ENCODE measurements around the gene AHSP. TPM values are rescaled to one million over a fixed set of nuclear protein-coding genes. Genes with fewer than 3 reads are reported as not detected.
"Not testable (repeated sequence)": the region's sequence is repeated elsewhere in the genome, so short reads cannot be mapped to it uniquely, and the experiment has no call there.

The AHSP gene
- total and polyA plus RNA-seq, 3 experiments from 2014 or later = not detected

GRCh38 chr16:31568577-31569359 lies 41.1 kb downstream of the AHSP start:
- DNase-seq = no peak
- Histone ChIP-seq H3K4me1 (ENCODE audit: insufficient read depth, low read length) (no peaks in the 10 kb centered on the region), H3K9me3 (ENCODE audit: low read length) (no peaks in the 10 kb centered on the region), H3K4me3 (ENCODE audit: low read length) (no peak overlapping the region), H3K27ac (ENCODE audit: low read depth, low read length) (no peak overlapping the region), H3K36me3 (ENCODE audit: insufficient read depth, low read length) (no peaks in the 10 kb centered on the region), H3K27me3 (ENCODE audit: insufficient read depth, low read length, poor library complexity, severe bottlenecking) (peaks cover 21% of the 10 kb centered on the region)
- Mint-ChIP-seq H3K27ac (no peak overlapping the region), H3K4me3 (peak overlapping the region in 6 of 7 donors; percentile 15 to 73 (median 57)), H3K9me3 (peaks cover 5 to 20% (median 9%) of the 10 kb centered on the region in 5 donors), H3K27me3 (peaks cover 58 to 86% of the 10 kb centered on the region in 2 donors), H3K4me1 (peaks cover 4 to 5% (median 4%) of the 10 kb centered on the region in 3 donors), H3K36me3 (peaks cover 0 to 12% (median 0%) of the 10 kb centered on the region in 3 donors)
- POLR2A ChIA-PET = no interaction called here
- CTCF ChIA-PET = no interaction called here

GRCh38 chr16:31569360-31569717 lies 41.6 kb downstream of the AHSP start:
- Histone ChIP-seq H3K4me3 (ENCODE audit: low read length) (no peak overlapping the region), H3K27me3 (ENCODE audit: insufficient read depth, low read length, poor library complexity, severe bottlenecking) (peaks cover 21% of the 10 kb centered on the region), H3K36me3 (ENCODE audit: insufficient read depth, low read length) (no peaks in the 10 kb centered on the region), H3K4me1 (ENCODE audit: insufficient read depth, low read length) (no peaks in the 10 kb centered on the region), H3K9me3 (ENCODE audit: low read length) (no peaks in the 10 kb centered on the region), H3K27ac (ENCODE audit: low read depth, low read length) (no peak overlapping the region)
- H3K4me1 Mint-ChIP-seq = peaks cover 4 to 5% (median 4%) of the 10 kb centered on the region in 3 donors
- peaks cover 0 to 12% (median 0%) of the 10 kb centered on the region in 3 donors for H3K36me3 Mint-ChIP-seq
- peaks cover 55 to 82% of the 10 kb centered on the region in 2 donors for H3K27me3 Mint-ChIP-seq
- ChIA-PET CTCF (no interaction called here), POLR2A (no interaction called here)
- DNase-seq = peak in 1 of 5 donors; percentile 4
- no peak overlapping the region for H3K27ac Mint-ChIP-seq
- peak overlapping the region in 1 of 7 donors; percentile 59 for H3K4me3 Mint-ChIP-seq
- peaks cover 5 to 20% (median 9%) of the 10 kb centered on the region in 5 donors for H3K9me3 Mint-ChIP-seq

DNA sequence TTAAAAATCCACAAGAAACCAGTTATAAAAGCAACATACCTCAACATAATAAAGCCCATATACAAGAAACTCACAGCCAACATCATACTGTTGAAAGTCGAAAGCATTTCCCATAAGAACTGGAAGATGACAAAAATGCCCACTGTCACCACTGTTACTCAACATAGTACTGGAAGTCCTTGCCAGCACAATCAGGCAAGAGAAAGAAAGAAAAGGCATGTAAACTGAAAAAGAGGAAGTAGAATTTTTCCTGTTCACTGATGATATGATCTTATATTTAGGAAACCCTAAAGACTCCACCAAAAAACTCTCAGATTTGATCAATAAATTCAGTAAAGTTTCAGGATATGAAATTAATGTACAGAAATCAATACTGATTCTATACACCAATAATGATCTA lies 45.1 kb downstream of the AHSP start:
- H3K36me3 ChIP-seq (ENCODE audit: insufficient read depth, low read length) = no peaks in the 10 kb centered on the region
- Mint-ChIP-seq H3K4me1 (peaks cover 4 to 5% (median 4%) of the 10 kb centered on the region in 3 donors), H3K27me3 (peaks cover 41 to 58% of the 10 kb centered on the region in 2 donors), H3K27ac (peak overlapping the region in 1 of 8 donors; percentile 10), H3K9me3 (peaks cover 11 to 40% (median 21%) of the 10 kb centered on the region in 5 donors), H3K4me3 (no peak overlapping the region), H3K36me3 (peaks cover 3 to 19% (median 5%) of the 10 kb centered on the region in 3 donors)
- POLR2A ChIA-PET = no interaction called here
- H3K27me3 ChIP-seq (ENCODE audit: insufficient read depth, low read length, poor library complexity, severe bottlenecking) = peaks cover 16% of the 10 kb centered on the region
- H3K4me3 ChIP-seq (ENCODE audit: low read length) = no peak overlapping the region
- CTCF ChIA-PET = no interaction called here
- no peak for DNase-seq
- no peaks in the 10 kb centered on the region for H3K4me1 ChIP-seq (ENCODE audit: insufficient read depth, low read length)
- no peak overlapping the region for H3K27ac ChIP-seq (ENCODE audit: low read depth, low read length)
- no peaks in the 10 kb centered on the region for H3K9me3 ChIP-seq (ENCODE audit: low read length)

DNA sequence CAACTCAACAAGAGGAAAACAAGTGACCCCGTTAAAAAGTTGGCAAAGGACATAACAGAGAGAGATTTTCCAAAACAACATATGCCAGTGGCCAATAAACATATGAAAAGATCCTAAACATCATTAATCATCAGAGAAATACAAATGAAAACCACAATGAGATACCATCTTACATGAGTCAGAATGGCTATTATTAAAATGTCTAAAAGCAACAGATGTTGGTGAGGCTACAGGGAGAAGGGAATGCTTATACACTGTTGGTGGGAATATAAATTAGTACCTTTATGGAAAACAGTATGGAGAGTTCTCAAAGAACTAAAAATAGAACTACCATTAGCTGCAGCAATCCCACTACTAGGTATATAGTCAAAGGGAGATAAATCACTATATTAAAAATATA lies 46.5 kb downstream of the AHSP start:
- H3K4me3 ChIP-seq (ENCODE audit: low read length); CTCF ChIA-PET; H3K4me1 ChIP-seq (ENCODE audit: insufficient read depth, low read length); H3K27ac Mint-ChIP-seq; H3K27me3 ChIP-seq (ENCODE audit: insufficient read depth, low read length, poor library complexity, severe bottlenecking); H3K9me3 ChIP-seq (ENCODE audit: low read length); DNase-seq; H3K4me3 Mint-ChIP-seq; H3K36me3 ChIP-seq (ENCODE audit: insufficient read depth, low read length); H3K4me1 Mint-ChIP-seq; H3K27ac ChIP-seq (ENCODE audit: low read depth, low read length); POLR2A ChIA-PET: not testable (repeated sequence)
- Mint-ChIP-seq H3K9me3 (peaks cover 11 to 54% (median 33%) of the 10 kb centered on the region in 5 donors), H3K27me3 (peaks cover 31 to 53% of the 10 kb centered on the region in 2 donors), H3K36me3 (peaks cover 4 to 31% (median 5%) of the 10 kb centered on the region in 3 donors)

- H3K9me3 ChIP-seq (ENCODE audit: low read length) = no peaks in the 10 kb centered on the region
- no peaks in the 10 kb centered on the region for H3K36me3 ChIP-seq (ENCODE audit: insufficient read depth, low read length)
- H3K9me3 Mint-ChIP-seq = peaks cover 15 to 62% (median 53%) of the 10 kb centered on the region in 5 donors
- POLR2A ChIA-PET = no interaction called here
- no peak overlapping the region for H3K27ac Mint-ChIP-seq
- no peak overlapping the region for H3K4me3 Mint-ChIP-seq
- H3K27me3 Mint-ChIP-seq = peaks cover 17 to 28% of the 10 kb centered on the region in 2 donors
- CTCF ChIA-PET = no interaction called here
- peaks cover 4 to 34% (median 5%) of the 10 kb centered on the region in 3 donors for H3K36me3 Mint-ChIP-seq
- no peak overlapping the region for H3K4me3 ChIP-seq (ENCODE audit: low read length)
- no peaks in the 10 kb centered on the region for H3K27me3 ChIP-seq (ENCODE audit: insufficient read depth, low read length, poor library complexity, severe bottlenecking)
- H3K4me1 Mint-ChIP-seq = no peaks in the 10 kb centered on the region
- DNase-seq = no peak
- H3K4me1 ChIP-seq (ENCODE audit: insufficient read depth, low read length) = no peaks in the 10 kb centered on the region
- H3K27ac ChIP-seq (ENCODE audit: low read depth, low read length) = no peak overlapping the region
These were observed 49.7 kb downstream of the AHSP start for GRCh38 chr16:31577411-31577810.

Other genes with a start within 250 kb of the AHSP start
- gene ITGAX, start 172.7 kb upstream of the AHSP start, total RNA-seq = 1 to 10 TPM; 2.1 to 2.7 TPM
- 0.46 TPM for gene ITGAX, start 172.7 kb upstream of the AHSP start, polyA plus RNA-seq
- gene ITGAD, start 134.6 kb upstream of the AHSP start, total RNA-seq = not detected
- gene ITGAD, start 134.6 kb upstream of the AHSP start, polyA plus RNA-seq = 0.12 TPM
- not detected for gene COX6A2, start 99.5 kb upstream of the AHSP start, total RNA-seq
- not detected for gene COX6A2, start 99.5 kb upstream of the AHSP start, polyA plus RNA-seq
- under 1 TPM; 0.11 to 0.18 TPM for gene ZNF843, start 85.1 kb upstream of the AHSP start, total RNA-seq
- gene ZNF843, start 85.1 kb upstream of the AHSP start, polyA plus RNA-seq = 0.23 TPM
- 10 to 100 TPM; 14.3 to 15.9 TPM for gene ARMC5, start 68.4 kb upstream of the AHSP start, total RNA-seq
- gene ARMC5, start 68.4 kb upstream of the AHSP start, polyA plus RNA-seq = 9.8 TPM
- gene TGFB1I1, start 55.7 kb upstream of the AHSP start, total RNA-seq = 1 to 10 TPM in 1 of 2 experiments, under 1 TPM in 1; 0.59 to 1.1 TPM
- gene TGFB1I1, start 55.7 kb upstream of the AHSP start, polyA plus RNA-seq = not detected
- gene SLC5A2, start 44.8 kb upstream of the AHSP start, total RNA-seq = under 1 TPM in 1 of 2 experiments, not detected in 1; 0.24 TPM
- 2.0 TPM for gene SLC5A2, start 44.8 kb upstream of the AHSP start, polyA plus RNA-seq
- gene RUSF1, start 19.5 kb upstream of the AHSP start, total RNA-seq = 10 to 100 TPM; 44.4 to 46.1 TPM
- 22.2 TPM for gene RUSF1, start 19.5 kb upstream of the AHSP start, polyA plus RNA-seq

Data from CD8-positive, alpha-beta memory T cell (primary cell).